ENCODE measurements around the gene DMD. TPM values are rescaled to one million over a fixed set of nuclear protein-coding genes. Genes with fewer than 3 reads are reported as not detected.

DMD gene
- total RNA-seq, 1 donor from 2014 or later = 30.6 TPM

DNA sequence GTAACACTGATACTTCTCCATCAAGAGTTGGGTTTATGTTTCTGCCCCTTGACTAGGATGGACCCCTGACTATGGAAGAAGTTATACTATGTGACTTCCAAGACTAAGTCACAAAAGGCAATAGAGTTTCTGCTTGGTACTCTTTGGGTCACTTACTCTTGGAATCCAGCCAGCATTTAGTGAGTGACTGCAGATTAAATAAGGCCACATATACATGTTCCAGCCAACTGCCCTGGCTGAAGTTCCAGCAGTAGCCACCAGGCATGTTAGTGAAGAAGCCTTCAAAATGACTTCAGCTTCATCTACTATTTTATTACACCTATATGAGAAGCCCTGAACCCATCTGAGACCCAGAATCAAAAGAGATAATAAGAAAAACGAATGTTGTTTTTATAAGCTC is 524.0 kb downstream of the DMD start:
- no peak overlapping the region for H3K27ac ChIP-seq
- H3K36me3 ChIP-seq = no peaks in the 10 kb centered on the region
- Mint-ChIP-seq H3K9me3 (no peaks in the 10 kb centered on the region), H3K4me1 (no peaks in the 10 kb centered on the region), H3K27ac (no peak overlapping the region), H3K4me3 (no peak overlapping the region), H3K36me3 (no peaks in the 10 kb centered on the region), H3K27me3 (ENCODE audit: insufficient read depth, low read depth) (no peaks in the 10 kb centered on the region)
- H4K20me1 ChIP-seq (ENCODE audit: low read depth) = no peaks in the 10 kb centered on the region
- no peaks in the 10 kb centered on the region for H3K79me2 ChIP-seq (ENCODE audit: low read depth)
- no peak for DNase-seq (ENCODE audit: low spot score)
- no peaks in the 10 kb centered on the region for H3K4me1 ChIP-seq
- no peak for TF ChIP-seq EZH2phosphoT487 (IDR thresholded peaks at IDR 0.05)
- no peak for TF ChIP-seq EZH2 (IDR thresholded peaks at IDR 0.05)
- TF ChIP-seq, protein P1, sequence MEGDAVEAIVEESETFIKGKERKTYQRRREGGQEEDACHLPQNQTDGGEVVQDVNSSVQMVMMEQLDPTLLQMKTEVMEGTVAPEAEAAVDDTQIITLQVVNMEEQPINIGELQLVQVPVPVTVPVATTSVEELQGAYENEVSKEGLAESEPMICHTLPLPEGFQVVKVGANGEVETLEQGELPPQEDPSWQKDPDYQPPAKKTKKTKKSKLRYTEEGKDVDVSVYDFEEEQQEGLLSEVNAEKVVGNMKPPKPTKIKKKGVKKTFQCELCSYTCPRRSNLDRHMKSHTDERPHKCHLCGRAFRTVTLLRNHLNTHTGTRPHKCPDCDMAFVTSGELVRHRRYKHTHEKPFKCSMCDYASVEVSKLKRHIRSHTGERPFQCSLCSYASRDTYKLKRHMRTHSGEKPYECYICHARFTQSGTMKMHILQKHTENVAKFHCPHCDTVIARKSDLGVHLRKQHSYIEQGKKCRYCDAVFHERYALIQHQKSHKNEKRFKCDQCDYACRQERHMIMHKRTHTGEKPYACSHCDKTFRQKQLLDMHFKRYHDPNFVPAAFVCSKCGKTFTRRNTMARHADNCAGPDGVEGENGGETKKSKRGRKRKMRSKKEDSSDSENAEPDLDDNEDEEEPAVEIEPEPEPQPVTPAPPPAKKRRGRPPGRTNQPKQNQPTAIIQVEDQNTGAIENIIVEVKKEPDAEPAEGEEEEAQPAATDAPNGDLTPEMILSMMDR (IDR thresholded peaks at IDR 0.05) = peak; percentile 30
- no peak overlapping the region for H3K9ac ChIP-seq
- no peaks in the 10 kb centered on the region for H3F3A ChIP-seq (ENCODE audit: low read depth)
- no peak overlapping the region for H3K4me3 ChIP-seq
- H3K9me3 ChIP-seq (ENCODE audit: low read depth) = no peaks in the 10 kb centered on the region
- H2AFZ ChIP-seq (replicated peaks) = no peak overlapping the region
- no peak overlapping the region for H3K4me2 ChIP-seq
- H3K27me3 ChIP-seq = no peaks in the 10 kb centered on the region

DNA sequence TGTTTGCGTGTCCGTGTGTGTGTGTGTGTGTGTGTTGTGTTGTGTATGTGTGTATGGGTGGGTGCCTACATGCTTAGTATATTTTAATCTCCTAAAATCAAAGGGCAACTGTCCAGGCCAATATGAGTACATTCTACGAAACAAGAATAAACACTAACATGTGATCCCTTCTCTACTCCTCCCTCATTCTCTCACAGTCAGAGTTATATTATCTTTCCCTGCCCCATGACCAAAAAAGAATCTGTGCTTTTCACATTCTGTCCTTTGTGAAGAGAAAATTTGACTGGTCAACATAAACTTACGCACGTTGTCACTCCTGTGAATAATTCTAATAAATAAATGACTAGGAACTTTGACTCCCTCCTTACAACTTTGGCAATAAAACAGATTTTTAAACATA is 532.9 kb downstream of the DMD start:
- H3K27me3 ChIP-seq = no peaks in the 10 kb centered on the region
- H3K4me3 Mint-ChIP-seq = no peak overlapping the region
- H3K36me3 Mint-ChIP-seq = no peaks in the 10 kb centered on the region
- H3K79me2 ChIP-seq (ENCODE audit: low read depth) = no peaks in the 10 kb centered on the region
- H3K27me3 Mint-ChIP-seq (ENCODE audit: insufficient read depth, low read depth) = no peaks in the 10 kb centered on the region
- H4K20me1 ChIP-seq (ENCODE audit: low read depth) = no peaks in the 10 kb centered on the region
- H3K4me1 Mint-ChIP-seq = no peaks in the 10 kb centered on the region
- no peak overlapping the region for H3K4me3 ChIP-seq
- no peaks in the 10 kb centered on the region for H3K36me3 ChIP-seq
- H3F3A ChIP-seq (ENCODE audit: low read depth) = no peaks in the 10 kb centered on the region
- H3K9me3 ChIP-seq (ENCODE audit: low read depth) = no peaks in the 10 kb centered on the region
- H3K9me3 Mint-ChIP-seq = no peaks in the 10 kb centered on the region
- no peak overlapping the region for H3K9ac ChIP-seq
- H3K27ac Mint-ChIP-seq = no peak overlapping the region
- H3K4me1 ChIP-seq = no peaks in the 10 kb centered on the region
- H3K4me2 ChIP-seq = no peak overlapping the region
- H3K27ac ChIP-seq = no peak overlapping the region
- TF ChIP-seq EZH2 (IDR thresholded peaks at IDR 0.05) = no peak
- TF ChIP-seq, protein P1 (IDR thresholded peaks at IDR 0.05) = no peak
- no peak for TF ChIP-seq EZH2phosphoT487 (IDR thresholded peaks at IDR 0.05)
- DNase-seq (ENCODE audit: low spot score) = no peak
- H2AFZ ChIP-seq (replicated peaks) = no peak overlapping the region

DNA sequence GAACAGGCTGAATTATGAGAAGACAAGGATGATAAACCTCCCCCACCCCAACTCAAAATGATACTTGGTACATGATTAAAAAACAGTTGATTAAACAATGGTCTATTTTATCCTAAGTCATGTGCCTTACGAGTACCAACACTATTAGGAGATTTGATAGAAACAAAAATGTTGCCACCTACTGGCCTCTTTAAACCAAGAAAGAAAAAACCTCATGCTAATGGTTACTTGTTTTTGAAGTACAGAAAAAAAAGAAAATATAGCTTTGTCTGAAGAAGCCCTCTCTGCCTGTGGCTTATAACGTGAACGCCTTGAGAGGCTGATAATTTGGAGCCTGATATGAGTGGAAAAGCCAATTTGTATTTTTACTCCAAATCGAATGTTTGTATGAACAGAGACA is 538.2 kb downstream of the DMD start:
- no peaks in the 10 kb centered on the region for H3K4me1 ChIP-seq
- H3K4me3 ChIP-seq = no peak overlapping the region
- H3K4me1 Mint-ChIP-seq = no peaks in the 10 kb centered on the region
- TF ChIP-seq EZH2 (IDR thresholded peaks at IDR 0.05) (no peak), EZH2phosphoT487 (IDR thresholded peaks at IDR 0.05) (no peak)
- TF ChIP-seq, protein P1 (IDR thresholded peaks at IDR 0.05) = peak; percentile 56
- H3K79me2 ChIP-seq (ENCODE audit: low read depth) = no peaks in the 10 kb centered on the region
- no peaks in the 10 kb centered on the region for H3K36me3 ChIP-seq
- no peaks in the 10 kb centered on the region for H3K9me3 ChIP-seq (ENCODE audit: low read depth)
- peak overlapping the region; percentile 44 for H2AFZ ChIP-seq (replicated peaks)
- no peaks in the 10 kb centered on the region for H3K27me3 ChIP-seq
- H4K20me1 ChIP-seq (ENCODE audit: low read depth) = no peaks in the 10 kb centered on the region
- peak; percentile 20 for DNase-seq (ENCODE audit: low spot score)
- no peak overlapping the region for H3K27ac Mint-ChIP-seq
- no peaks in the 10 kb centered on the region for H3K9me3 Mint-ChIP-seq
- peaks cover 2% of the 10 kb centered on the region for H3K27me3 Mint-ChIP-seq (ENCODE audit: insufficient read depth, low read depth)
- no peak overlapping the region for H3K4me2 ChIP-seq
- H3K27ac ChIP-seq = no peak overlapping the region
- H3K9ac ChIP-seq = no peak overlapping the region
- no peaks in the 10 kb centered on the region for H3K36me3 Mint-ChIP-seq
- no peak overlapping the region for H3K4me3 Mint-ChIP-seq
- H3F3A ChIP-seq (ENCODE audit: low read depth) = no peaks in the 10 kb centered on the region

Measured in neural progenitor cell (in vitro differentiated cells).